GM19324 (cell line): ENCODE results near the gene SGMS1.
"Not testable (repeated sequence)": the region's sequence is repeated elsewhere in the genome, so short reads cannot be mapped to it uniquely, and the experiment has no call there.

Experiments used
- ATAC-seq: cut with Tn5 transposase; IDR thresholded peaks from one replicate; pipeline ENCODE4 v1.9.1; 2021; ENCODE audit warnings: mild to moderate bottlenecking, moderate library complexity; ENCODE audit not compliant: unreplicated experiment, low FRiP score

Gene SGMS1

DNA sequence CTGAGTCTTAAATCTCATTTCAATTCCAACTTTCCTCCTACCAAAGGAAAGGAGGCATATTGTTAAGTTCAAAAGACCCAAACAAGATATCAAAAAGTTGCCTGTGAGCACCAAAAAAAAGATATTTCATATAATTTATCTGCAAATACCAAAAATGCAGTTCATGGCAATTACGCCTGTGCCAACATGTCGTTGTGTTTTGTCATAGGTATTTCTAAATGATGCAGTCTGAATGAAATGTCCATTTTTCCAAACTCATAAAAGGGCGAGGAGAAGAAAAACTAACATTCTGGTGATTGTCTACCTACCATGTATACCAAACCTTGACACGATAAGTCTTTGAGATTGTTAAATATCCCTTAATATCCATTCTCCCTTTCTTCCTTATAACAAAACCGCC is 109.8 kb downstream of the SGMS1 start:
- ATAC-seq: no peak

GRCh38 chr10:50512743-50513416 is 110.9 kb downstream of the SGMS1 start:
- ATAC-seq: peak; percentile 39

- ATAC-seq: peak; percentile 28
These were observed 111.6 kb downstream of the SGMS1 start for GRCh38 chr10:50512214-50512595.

DNA sequence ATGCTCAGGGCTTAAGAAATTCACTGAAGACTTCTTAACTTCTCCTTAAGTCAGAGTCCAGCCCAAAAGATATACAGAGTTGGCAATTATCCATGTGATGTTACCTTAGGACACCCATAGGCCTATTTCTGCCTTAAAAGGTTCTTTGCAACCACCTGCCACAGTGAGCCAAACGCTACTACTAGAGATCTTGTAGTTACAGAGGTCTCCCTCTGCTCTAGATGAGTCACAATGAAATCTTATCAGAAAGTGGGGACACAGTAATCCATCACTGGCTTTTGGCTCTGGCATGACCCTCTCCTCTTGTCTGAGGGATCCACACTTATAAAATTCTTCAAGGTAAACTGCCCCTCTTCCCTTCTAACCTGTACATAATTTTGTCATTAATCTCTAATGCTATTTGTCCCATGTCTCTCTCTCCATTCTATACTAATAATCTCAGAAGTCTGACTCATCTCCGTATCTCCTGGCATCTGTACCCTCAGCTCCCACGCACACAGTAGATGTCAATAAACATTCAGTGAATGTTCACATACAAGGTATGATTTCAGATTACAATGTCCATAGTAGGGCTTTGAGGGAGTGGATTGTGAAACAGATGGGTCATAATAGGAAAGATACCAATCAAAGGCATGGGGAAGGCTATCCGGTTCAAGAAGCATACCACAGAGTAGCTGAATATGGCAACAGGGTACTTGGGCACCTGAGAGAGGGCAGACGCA is 112.1 kb downstream of the SGMS1 start:
- peak; percentile 18 for ATAC-seq

GRCh38 chr10:50510517-50511473 is 113.0 kb downstream of the SGMS1 start:
- no peak for ATAC-seq

- ATAC-seq: peak; percentile 62
These were observed 115.3 kb downstream of the SGMS1 start for GRCh38 chr10:50508315-50509051.

GRCh38 chr10:50506861-50507573 is 116.7 kb downstream of the SGMS1 start:
- ATAC-seq: no peak

DNA sequence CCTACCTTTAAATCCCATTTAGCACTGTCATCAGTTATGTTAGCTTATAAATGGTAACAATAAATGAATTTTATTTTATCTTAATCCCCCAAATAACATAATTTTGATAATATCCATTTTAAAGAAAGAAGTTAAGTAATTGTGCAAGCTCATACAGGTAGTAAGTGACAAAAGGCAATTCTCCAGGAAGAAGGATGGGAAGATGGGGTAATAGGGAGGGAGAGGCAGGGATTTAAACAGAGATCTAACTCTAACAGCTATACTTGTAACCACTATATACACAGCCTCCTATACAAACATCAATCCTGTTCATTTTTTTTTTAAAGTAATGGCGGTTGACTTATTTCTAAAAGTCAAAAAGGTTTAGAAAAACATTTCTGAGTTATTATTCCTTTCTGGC is 119.4 kb downstream of the SGMS1 start:
- ATAC-seq: no peak

GRCh38 chr10:50503661-50504320 is 120.0 kb downstream of the SGMS1 start:
- no peak for ATAC-seq

- not testable (repeated sequence) for ATAC-seq
These were observed 120.6 kb downstream of the SGMS1 start for GRCh38 chr10:50503156-50503555.

DNA sequence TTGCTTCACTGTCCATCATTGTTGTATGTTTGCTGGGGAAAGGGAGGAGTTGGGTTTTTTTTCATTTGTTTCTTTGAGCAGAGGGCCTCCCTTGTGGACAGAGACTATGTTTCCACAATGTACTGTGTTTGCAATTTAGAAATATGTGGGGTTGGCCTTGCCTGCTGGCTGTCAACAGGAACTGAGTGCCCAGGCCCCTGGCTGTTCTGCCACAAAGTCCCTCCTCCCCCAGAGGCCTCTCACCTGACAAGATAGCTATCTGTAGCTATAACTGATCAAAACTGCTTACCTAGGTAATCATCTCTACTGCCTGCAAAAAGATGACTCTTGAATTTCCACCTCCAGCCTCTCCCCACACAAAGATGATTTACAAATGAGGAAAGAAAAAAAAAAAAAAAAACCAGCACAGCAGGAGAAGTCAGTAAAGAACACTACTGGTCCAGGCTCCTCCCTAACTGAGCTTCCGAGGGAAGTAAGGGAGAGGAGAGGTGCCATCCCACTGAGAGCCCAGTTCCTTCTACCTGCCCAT is 121.8 kb downstream of the SGMS1 start:
- peak; percentile 50 for ATAC-seq

- no peak for ATAC-seq
These were observed 122.3 kb downstream of the SGMS1 start for GRCh38 chr10:50501478-50501877.

GRCh38 chr10:50498465-50498864 is 125.3 kb downstream of the SGMS1 start:
- ATAC-seq: no peak

DNA sequence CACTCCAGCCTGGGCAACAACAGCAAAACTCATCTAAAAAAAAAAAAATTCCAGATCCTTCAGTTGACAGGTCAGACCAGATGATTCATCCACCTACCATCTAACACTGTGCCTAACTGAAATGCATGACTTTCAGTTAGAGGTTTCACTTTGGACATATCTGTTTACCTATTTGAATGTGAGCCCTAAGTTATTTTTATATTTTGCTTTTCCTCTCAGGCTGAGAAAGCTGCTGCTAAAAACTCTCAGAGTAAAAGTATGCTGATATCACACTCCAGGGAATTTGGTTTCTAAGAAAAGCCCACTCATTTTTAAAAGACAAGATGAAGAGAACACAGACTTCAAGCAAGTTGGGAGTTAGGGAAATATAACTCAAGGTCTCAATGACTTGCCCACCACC is 126.0 kb downstream of the SGMS1 start:
- ATAC-seq: peak; percentile 86

DNA sequence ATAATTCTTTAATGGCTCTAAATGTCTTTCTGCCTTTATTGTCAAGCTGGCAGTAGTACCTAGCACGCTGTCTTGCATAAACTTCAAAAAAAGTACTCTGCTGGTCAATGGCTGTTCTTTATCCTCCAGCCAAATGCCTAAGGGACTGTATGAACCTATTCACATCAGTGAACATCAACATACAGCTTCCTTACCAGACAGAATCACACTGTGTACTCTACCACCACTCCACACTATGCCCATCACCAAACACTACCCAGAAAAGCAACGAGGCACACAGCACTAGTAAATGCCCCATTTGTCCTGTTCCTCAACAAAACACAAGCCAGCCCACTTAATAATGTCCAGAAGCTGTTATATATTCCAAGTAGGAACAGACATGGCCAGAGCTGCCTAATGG is 127.5 kb downstream of the SGMS1 start:
- ATAC-seq: no peak

DNA sequence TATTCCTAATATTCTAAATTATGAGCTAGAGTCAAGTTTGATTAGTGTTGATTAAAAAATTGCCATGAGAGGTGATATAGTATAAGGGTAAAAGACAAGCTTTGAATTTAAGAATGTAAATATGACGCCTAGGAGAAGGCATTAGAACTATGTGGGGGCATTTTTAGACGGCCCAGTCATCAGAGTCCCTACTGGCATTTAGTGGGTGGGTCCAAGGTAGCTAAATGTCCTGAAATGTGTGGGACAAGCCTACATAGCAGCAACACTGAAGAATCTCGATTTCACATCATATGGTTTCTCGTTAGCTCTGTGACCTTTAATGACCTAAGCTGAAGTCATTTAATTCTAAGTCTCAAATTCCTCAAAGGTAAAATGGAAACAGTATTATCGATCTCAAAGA is 133.5 kb downstream of the SGMS1 start:
- no peak for ATAC-seq

- ATAC-seq: not testable (repeated sequence)
These were observed 139.2 kb downstream of the SGMS1 start for GRCh38 chr10:50484550-50484949.

GRCh38 chr10:50480054-50481007 is 143.4 kb downstream of the SGMS1 start:
- ATAC-seq: no peak
